ENCODE data around the gene GZMH. TPM values are rescaled to one million over a fixed set of nuclear protein-coding genes. Genes with fewer than 3 reads are reported as not detected.
A peak's percentile ranks its signal among the peaks of the same experiment; 100 is the strongest.

Gene GZMH
- total and polyA plus RNA-seq, 5 donors, result 0.32 to 2.0 (median 0.76) TPM; not detected in 1

DNA sequence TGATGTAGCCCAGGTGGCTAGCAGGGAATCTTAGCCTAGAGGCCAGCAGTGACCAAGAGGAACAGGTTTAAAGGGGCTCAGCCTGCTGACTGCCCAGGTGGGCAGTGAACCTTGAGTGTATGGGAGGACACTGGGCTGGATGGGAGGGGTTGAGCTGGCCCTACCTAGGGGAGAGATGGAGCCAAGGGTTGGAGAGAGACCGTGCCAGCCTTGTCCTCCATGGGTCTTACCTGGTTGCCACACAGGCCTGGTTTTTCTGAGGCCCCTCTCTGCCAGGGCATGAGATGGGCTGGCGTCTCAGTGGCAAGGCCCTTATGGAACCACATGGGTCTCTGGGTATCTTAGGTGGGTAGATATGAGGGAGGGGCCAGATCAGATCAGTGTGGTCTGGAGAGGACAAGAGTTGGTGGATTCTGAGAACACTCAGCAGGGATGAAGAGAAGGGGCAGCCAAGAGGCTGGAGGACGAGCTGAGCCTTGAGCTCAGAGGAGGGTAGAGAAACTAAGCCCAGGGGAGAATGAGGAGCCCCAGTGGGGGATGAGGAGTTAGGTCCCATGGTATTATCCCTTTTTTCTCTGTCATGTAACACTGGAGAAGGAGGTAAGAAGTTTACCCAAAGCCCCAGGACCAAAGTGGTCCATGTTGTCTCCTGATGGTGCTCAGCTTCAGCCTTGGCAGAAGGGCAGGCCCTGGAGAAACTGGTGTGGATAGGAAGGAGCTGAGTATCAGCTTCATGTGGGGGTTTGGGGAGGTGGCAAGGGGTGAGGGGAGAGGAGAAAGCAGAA is 20.8 kb upstream of the GZMH start:
- Histone ChIP-seq H3K4me3 (ENCODE audit: low read length) (no peak overlapping the region), H3K9me3 (ENCODE audit: control insufficient read depth, low read length) (no peaks in the 10 kb centered on the region), H3K27ac (ENCODE audit: low read length) (no peak overlapping the region), H3K27me3 (ENCODE audit: control insufficient read depth, insufficient read depth) (no peaks in the 10 kb centered on the region), H3K4me1 (ENCODE audit: control insufficient read depth, insufficient read depth, low read length) (no peaks in the 10 kb centered on the region)
- 72% methylated on average over 3 of the region's 3 CpGs for WGBS
- intact Hi-C loops (cut with DNase I), result no loop called here
- ATAC-seq (no peak), DNase-seq (no peak)

DNA sequence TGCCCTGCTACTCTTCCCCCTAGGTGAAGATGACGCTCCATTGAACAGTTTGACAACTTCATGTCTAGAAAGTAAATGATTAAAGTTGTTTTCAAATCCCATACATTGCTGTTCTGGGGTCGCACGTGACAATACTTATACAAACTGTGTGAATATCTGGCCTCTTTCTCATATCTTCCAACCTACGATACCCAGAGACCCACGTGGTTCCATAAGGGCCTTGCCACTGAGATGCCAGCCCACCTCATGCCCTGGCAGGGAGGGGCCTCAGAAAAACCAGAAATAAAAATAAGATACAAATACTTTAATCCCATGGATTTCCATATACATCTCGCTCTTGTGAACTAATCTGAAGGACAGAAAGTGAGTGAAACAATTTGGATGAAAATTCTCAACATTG is 20.0 kb upstream of the GZMH start:
- DNase-seq (no peak), ATAC-seq (no peak)
- Histone ChIP-seq H3K9me3 (ENCODE audit: control insufficient read depth, low read length) (no peaks in the 10 kb centered on the region), H3K27me3 (ENCODE audit: control insufficient read depth, insufficient read depth) (no peaks in the 10 kb centered on the region), H3K4me3 (ENCODE audit: low read length) (no peak overlapping the region), H3K4me1 (ENCODE audit: control insufficient read depth, insufficient read depth, low read length) (no peaks in the 10 kb centered on the region), H3K27ac (ENCODE audit: low read length) (no peak overlapping the region)
- intact Hi-C loops (cut with DNase I), result no loop called here
- 79% methylated on average over 6 of the region's 6 CpGs for WGBS

DNA sequence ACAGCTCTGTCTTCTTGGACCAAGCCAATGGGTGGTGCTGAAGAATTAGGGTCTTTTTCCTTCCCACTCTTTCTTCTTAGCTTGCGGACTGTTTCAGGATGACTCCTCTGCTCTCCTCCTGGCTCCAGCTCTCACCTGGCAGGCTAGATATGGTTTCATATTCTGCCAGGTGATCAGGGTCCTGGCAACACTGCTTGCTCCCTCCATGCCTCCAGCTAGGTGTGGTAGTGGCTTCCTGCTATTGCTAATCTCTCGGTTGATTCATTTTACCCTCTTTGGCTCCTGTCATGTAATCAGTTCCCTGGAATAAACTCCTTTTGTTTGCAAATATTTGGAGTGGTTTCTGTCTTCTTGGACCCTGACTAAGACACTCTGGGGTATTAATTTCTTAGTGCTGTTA is 4.3 kb upstream of the GZMH start:
- DNase-seq, result no peak
- no peak overlapping the region for H3K27ac ChIP-seq (ENCODE audit: low read length)
- WGBS, result 94% methylated on average over 2 of the region's 2 CpGs
- H3K4me3 ChIP-seq (ENCODE audit: low read length), result no peak overlapping the region
- no peaks in the 10 kb centered on the region for H3K9me3 ChIP-seq (ENCODE audit: control insufficient read depth, low read length)
- intact Hi-C loops (cut with DNase I), result no loop called here
- no peaks in the 10 kb centered on the region for H3K27me3 ChIP-seq (ENCODE audit: control insufficient read depth, insufficient read depth)
- no peaks in the 10 kb centered on the region for H3K4me1 ChIP-seq (ENCODE audit: control insufficient read depth, insufficient read depth, low read length)
- no peak for ATAC-seq

DNA sequence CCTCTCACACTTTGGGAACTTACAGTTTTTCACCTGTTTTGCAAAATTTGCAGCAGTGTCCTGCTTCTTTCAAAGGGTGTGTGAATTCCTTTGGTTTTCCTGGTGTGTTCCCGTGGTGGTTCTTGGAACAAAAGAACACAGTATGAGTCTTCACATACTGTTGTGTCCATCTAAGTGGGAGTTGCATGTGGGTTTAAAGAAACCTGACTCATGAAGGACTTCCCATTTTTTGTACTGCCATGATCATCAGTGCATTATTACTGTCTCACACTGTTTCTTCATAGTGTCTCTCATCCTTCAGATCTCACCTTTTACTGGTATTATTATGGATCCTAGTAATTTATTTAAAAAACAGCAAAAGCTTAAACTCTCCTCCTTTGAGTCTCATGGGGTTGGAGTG is 3.8 kb upstream of the GZMH start:
- no peaks in the 10 kb centered on the region for H3K9me3 ChIP-seq (ENCODE audit: control insufficient read depth, low read length)
- H3K27me3 ChIP-seq (ENCODE audit: control insufficient read depth, insufficient read depth), result no peaks in the 10 kb centered on the region
- WGBS, result 56% methylated on average over 1 of the region's 1 CpG
- ATAC-seq, result no peak
- intact Hi-C loops (cut with DNase I), result no loop called here
- no peak overlapping the region for H3K4me3 ChIP-seq (ENCODE audit: low read length)
- DNase-seq, result no peak
- H3K4me1 ChIP-seq (ENCODE audit: control insufficient read depth, insufficient read depth, low read length), result no peaks in the 10 kb centered on the region
- H3K27ac ChIP-seq (ENCODE audit: low read length), result no peak overlapping the region

DNA sequence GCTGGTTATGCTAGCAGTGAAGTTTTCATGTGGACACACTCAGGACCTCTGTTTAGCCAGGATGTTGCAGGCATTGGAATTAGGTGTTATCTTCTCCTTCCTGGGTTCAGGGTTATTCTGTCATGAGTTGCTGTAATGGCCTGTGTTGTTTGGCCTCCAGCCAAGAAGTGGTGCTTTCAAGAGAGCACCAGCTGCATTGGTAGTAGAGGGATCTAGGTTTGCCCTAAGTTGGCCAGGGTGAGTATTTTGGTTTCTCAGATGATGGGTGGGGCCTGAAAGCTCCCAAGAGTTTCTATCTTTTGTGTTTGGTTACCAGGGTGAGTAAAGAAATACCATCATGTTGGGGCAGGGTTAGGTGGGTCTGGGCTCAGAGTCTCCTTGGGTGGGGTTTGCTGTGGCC is 2.7 kb upstream of the GZMH start:
- Histone ChIP-seq H3K27me3 (ENCODE audit: control insufficient read depth, insufficient read depth) (no peaks in the 10 kb centered on the region), H3K9me3 (ENCODE audit: control insufficient read depth, low read length) (no peaks in the 10 kb centered on the region), H3K4me1 (ENCODE audit: control insufficient read depth, insufficient read depth, low read length) (no peaks in the 10 kb centered on the region), H3K27ac (ENCODE audit: low read length) (no peak overlapping the region), H3K4me3 (ENCODE audit: low read length) (no peak overlapping the region)
- DNase-seq, result no peak
- intact Hi-C loops (cut with DNase I), result no loop called here
- no peak for ATAC-seq

DNA sequence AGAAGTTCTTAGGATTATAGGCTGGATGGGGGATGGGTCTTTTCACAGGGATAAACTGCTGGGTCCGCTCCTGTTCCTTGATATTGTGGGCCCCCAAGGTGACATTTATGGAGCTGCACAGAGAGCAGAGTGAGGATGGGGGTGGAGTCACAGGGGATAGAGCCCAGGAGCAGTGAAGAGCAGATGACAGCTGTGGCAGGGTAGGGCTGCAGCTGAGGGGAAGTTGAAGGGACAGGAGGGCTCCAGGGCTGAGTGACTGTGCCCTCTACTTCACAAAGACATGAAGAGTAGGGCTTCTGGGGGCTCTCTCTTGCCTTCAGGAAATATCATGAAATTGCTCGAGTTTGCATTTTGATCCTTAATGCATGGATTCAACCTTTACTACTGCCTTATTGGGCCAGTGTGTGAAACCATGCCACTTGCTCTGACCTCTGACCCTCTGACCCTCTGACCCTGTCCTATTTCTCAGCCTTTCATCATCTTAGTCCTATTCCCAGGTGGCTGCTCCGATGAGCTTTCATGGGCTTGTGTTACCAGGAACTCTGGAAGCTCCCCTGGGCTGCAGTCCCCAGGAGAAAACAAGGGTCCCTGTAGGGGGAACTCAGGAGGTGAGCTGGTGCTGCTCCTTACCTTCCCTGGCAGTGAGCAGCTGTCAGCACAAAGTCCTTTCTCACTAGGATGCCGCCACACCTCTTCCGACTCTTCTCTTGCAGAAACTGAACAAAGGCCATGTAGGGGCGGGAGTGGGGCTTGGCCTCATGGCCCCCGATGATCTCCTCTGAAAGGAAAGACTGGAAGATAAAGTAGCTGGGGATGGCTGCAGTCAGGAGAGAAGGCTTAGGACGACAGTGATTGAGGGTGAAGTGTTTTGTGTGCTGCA is 1.6 kb downstream of the GZMH start:
- 54% methylated on average over 8 of the region's 8 CpGs for WGBS
- Histone ChIP-seq H3K4me3 (ENCODE audit: low read length) (no peak overlapping the region), H3K9me3 (ENCODE audit: control insufficient read depth, low read length) (no peaks in the 10 kb centered on the region), H3K27ac (ENCODE audit: low read length) (no peak overlapping the region), H3K27me3 (ENCODE audit: control insufficient read depth, insufficient read depth) (no peaks in the 10 kb centered on the region), H3K4me1 (ENCODE audit: control insufficient read depth, insufficient read depth, low read length) (no peaks in the 10 kb centered on the region)
- DNase-seq, result no peak
- ATAC-seq, result no peak
- intact Hi-C loops (cut with DNase I), result no loop called here

DNA sequence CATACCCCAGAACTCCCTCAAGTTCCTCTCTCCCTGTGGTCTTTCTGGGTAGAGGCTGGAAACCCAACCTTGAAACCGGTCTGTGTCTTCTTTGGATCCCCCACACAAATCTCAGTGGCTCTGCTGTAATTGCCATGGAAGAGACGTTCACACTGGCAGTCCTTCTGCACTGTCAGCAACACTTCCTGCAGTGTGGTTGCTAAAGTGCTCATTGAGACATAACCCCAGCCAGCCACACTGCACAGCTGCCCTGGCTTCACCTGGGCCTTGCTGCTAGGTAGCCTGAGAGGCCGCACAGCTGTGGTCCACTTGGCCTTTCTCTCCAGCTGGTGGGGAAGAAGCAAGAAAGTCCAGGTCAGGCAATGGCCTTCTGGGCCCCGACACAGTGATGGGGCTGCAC is 2.4 kb downstream of the GZMH start:
- intact Hi-C loops (cut with DNase I), result no loop called here
- ATAC-seq, result no peak

DNA sequence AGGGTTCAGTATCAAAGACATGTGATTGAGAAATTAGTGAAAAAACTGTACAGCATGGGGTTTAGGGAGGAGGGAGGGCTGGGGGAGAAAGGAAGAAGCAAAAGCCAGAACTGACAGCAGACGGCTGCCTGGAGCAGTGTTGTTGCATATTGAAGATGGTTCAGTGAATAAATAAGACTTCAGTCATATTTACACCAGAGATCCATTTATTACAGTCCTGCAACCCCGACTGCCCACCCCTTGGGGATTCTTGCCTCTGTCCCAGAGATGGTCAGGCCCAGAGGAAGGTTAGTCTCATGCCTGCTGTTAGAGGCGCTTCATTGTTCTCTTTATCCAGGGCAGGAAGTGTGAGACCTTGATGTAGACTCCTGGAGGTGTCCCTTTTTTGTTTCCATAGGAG is 3.2 kb downstream of the GZMH start:
- Histone ChIP-seq H3K27ac (ENCODE audit: low read length) (no peak overlapping the region), H3K4me1 (ENCODE audit: control insufficient read depth, insufficient read depth, low read length) (no peaks in the 10 kb centered on the region), H3K27me3 (ENCODE audit: control insufficient read depth, insufficient read depth) (no peaks in the 10 kb centered on the region), H3K9me3 (ENCODE audit: control insufficient read depth, low read length) (no peaks in the 10 kb centered on the region), H3K4me3 (ENCODE audit: low read length) (no peak overlapping the region)
- intact Hi-C loops (cut with DNase I), result no loop called here
- DNase-seq, result no peak
- ATAC-seq, result no peak
- WGBS, result 53% methylated on average over 3 of the region's 3 CpGs

More for the DNA sequence above, 2.4 kb downstream of the GZMH start:
- no peak overlapping the region for H3K27ac ChIP-seq (ENCODE audit: low read length)
- WGBS, result 65% methylated on average over 4 of the region's 4 CpGs
- DNase-seq, result no peak
- H3K9me3 ChIP-seq (ENCODE audit: control insufficient read depth, low read length), result no peaks in the 10 kb centered on the region
- no peaks in the 10 kb centered on the region for H3K4me1 ChIP-seq (ENCODE audit: control insufficient read depth, insufficient read depth, low read length)
- no peaks in the 10 kb centered on the region for H3K27me3 ChIP-seq (ENCODE audit: control insufficient read depth, insufficient read depth)
- no peak overlapping the region for H3K4me3 ChIP-seq (ENCODE audit: low read length)

DNA sequence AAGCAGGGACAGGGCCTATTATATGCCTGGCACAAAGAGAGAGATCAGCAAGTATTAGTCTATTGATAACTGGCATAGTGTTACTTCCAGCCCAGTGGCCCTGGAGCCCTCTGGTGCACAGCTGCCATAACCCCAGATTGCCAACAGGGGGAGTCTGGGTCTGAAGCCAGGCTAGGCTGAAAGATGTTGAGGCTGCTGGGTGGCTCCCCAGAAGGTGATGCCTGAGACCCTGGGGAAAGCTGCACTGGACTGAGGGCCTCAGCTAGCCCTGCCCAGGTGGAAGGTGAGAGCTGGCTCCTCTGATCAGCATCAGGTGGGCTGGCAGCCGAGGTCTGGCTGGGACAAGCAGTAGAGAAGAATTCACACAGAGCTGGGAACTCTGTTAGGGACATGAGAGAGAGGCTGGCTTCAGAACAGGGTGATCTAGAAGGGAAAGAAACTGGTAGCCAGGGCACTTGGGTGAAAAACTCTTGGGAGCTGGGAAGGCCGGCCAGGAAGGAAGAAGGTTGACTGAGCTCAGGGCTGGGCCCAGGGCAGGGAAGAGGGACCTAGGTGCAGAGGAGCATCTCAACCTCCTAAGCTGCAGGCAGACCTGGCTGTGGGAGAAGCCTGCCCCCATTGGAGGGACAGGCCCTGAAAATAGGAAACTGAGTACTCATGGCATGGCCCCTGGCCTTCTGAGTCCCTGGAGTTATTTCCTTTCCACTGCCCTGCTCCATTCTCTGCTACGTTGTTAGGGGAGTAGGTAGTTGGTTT is 3.9 kb downstream of the GZMH start:
- WGBS, result 54% methylated on average over 3 of the region's 3 CpGs
- DNase-seq (peak in 1 of 3 donors; percentile 53), ATAC-seq (no peak)
- H3K4me3 ChIP-seq (ENCODE audit: low read length), result no peak overlapping the region
- H3K27ac ChIP-seq (ENCODE audit: low read length), result no peak overlapping the region
- intact Hi-C loops (cut with DNase I), result no loop called here
- H3K9me3 ChIP-seq (ENCODE audit: control insufficient read depth, low read length), result no peaks in the 10 kb centered on the region
- no peaks in the 10 kb centered on the region for H3K4me1 ChIP-seq (ENCODE audit: control insufficient read depth, insufficient read depth, low read length)
- H3K27me3 ChIP-seq (ENCODE audit: control insufficient read depth, insufficient read depth), result no peaks in the 10 kb centered on the region

DNA sequence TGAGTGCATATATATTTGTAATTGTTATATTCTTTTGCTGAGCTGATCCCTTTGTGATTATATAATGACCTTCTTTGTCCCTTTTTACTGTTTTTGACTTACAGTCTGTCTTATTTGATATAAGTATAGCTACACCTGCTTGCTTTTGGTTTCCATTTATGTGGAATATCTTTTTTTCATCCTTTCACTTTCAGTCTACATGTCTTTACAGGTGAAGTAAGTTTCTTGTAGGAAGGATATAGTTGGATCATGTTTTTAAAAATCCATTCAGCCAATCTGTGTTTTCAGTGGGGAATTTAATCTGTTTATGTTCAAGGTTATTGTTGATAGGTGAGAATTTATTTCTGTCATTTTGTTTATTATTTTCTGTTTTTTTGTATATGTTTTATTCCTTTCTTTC is 12.1 kb downstream of the GZMH start:
- Histone ChIP-seq H3K9me3 (ENCODE audit: control insufficient read depth, low read length) (peaks cover 6% of the 10 kb centered on the region), H3K4me3 (ENCODE audit: low read length) (no peak overlapping the region), H3K27me3 (ENCODE audit: control insufficient read depth, insufficient read depth) (no peaks in the 10 kb centered on the region), H3K4me1 (ENCODE audit: control insufficient read depth, insufficient read depth, low read length) (no peaks in the 10 kb centered on the region), H3K27ac (ENCODE audit: low read length) (no peak overlapping the region)
- intact Hi-C loops (cut with DNase I), result no loop called here
- ATAC-seq (no peak), DNase-seq (no peak)
